ENCODE measurements around the gene APOH.

APOH gene

GRCh38 chr17:66190738-66191592, 38.2 kb downstream of the APOH start:
- DNase-seq, result peak; percentile 52

- no peak for DNase-seq
These were observed 41.5 kb downstream of the APOH start for GRCh38 chr17:66187718-66188117.

- DNase-seq, result no peak
These were observed 43.4 kb downstream of the APOH start for GRCh38 chr17:66185862-66186261.

- no peak for DNase-seq
These were observed 44.8 kb downstream of the APOH start for GRCh38 chr17:66184392-66184791.

GRCh38 chr17:66183529-66183928, 45.7 kb downstream of the APOH start:
- no peak for DNase-seq

- no peak for DNase-seq
These were observed 50.6 kb downstream of the APOH start for GRCh38 chr17:66178642-66179041.

GRCh38 chr17:66177048-66177447, 52.2 kb downstream of the APOH start:
- DNase-seq, result no peak

GRCh38 chr17:66175892-66176291, 53.3 kb downstream of the APOH start:
- peak; percentile 11 for DNase-seq

GRCh38 chr17:66172691-66173223, 56.5 kb downstream of the APOH start:
- no peak for DNase-seq

GRCh38 chr17:66172144-66172543, 57.1 kb downstream of the APOH start:
- DNase-seq, result no peak

- no peak for DNase-seq
These were observed 57.5 kb downstream of the APOH start for GRCh38 chr17:66171692-66172091.

- no peak for DNase-seq
These were observed 58.0 kb downstream of the APOH start for GRCh38 chr17:66171172-66171571.

GRCh38 chr17:66169839-66170238, 59.4 kb downstream of the APOH start:
- no peak for DNase-seq

GRCh38 chr17:66167189-66167815, 61.9 kb downstream of the APOH start:
- DNase-seq, result no peak

GRCh38 chr17:66165537-66166123, 63.6 kb downstream of the APOH start:
- DNase-seq, result peak; percentile 63
